Left forelimb (tissue), 1 donor: Measurements from ENCODE around the gene KCNK13.
"Not testable (repeated sequence)": the region's sequence is repeated elsewhere in the genome, so short reads cannot be mapped to it uniquely, and the experiment has no call there.

ENCODE experiments used
- DNase-seq: peaks from one replicate; pipeline ENCODE4 v3.0.0-alpha.2; 2018; ENCODE audit warnings: low spot score

Gene KCNK13

GRCh38 chr14:90193925-90194324 is 132.1 kb downstream of the KCNK13 start:
- DNase-seq: no peak

- DNase-seq: no peak
Observed at GRCh38 chr14:90194706-90195105, 132.9 kb downstream of the KCNK13 start.

GRCh38 chr14:90198541-90199060 is 136.8 kb downstream of the KCNK13 start:
- no peak for DNase-seq

- DNase-seq: not testable (repeated sequence)
Observed at GRCh38 chr14:90200546-90200945, 138.8 kb downstream of the KCNK13 start.

GRCh38 chr14:90201344-90201743 is 139.6 kb downstream of the KCNK13 start:
- no peak for DNase-seq

GRCh38 chr14:90204516-90204915 is 142.7 kb downstream of the KCNK13 start:
- DNase-seq: no peak

- DNase-seq: no peak
Observed at GRCh38 chr14:90213099-90213748, 151.4 kb downstream of the KCNK13 start.

GRCh38 chr14:90228478-90228877 is 166.7 kb downstream of the KCNK13 start:
- DNase-seq: no peak

- DNase-seq: not testable (repeated sequence)
Observed at GRCh38 chr14:90229942-90230341, 168.1 kb downstream of the KCNK13 start.
